Measurements from ENCODE around the gene NMNAT2. TPM values are rescaled to one million over a fixed set of nuclear protein-coding genes. Genes with fewer than 3 reads are reported as not detected.

Gene NMNAT2
- total RNA-seq, 1 experiment from 2014 or later = 11.4 TPM

DNA sequence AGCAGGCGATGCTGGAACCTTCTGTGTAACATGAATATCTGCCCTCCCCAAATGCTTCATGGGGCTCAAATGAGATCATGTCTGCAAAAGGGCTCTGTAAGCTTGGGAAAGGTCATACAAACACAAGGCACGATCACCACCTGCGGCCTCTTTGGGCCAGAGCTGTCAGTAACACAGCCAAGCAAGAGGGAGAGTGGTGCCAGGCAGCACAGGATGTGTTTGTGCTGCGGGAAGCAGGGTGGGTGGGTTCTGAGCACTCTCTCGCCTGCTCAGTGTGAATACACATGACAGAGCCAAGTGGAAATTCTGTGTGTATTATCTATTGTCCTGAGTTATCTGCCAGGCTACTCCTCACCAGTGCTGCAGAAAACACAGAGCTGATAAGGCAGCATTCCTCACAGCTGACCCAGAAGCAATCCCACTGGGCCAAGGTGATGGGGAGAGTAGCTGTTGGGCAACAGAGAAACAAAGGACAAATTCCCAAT is 130.9 kb downstream of the NMNAT2 start:
- Histone ChIP-seq H3K4ac (ENCODE audit: low read depth, low read length) (no peak overlapping the region), H3K23ac (ENCODE audit: insufficient read length, low read depth, low read length) (no peak overlapping the region), H3K79me2 (ENCODE audit: insufficient read depth, low read length) (no peaks in the 10 kb centered on the region), H2BK15ac (ENCODE audit: low read depth, low read length) (no peak overlapping the region), H4K8ac (replicated peaks; ENCODE audit: insufficient read length, low read depth, low read length) (no peak overlapping the region), H2BK120ac (ENCODE audit: low read depth, low read length, poor library complexity, severe bottlenecking) (no peak overlapping the region), H3T11ph (ENCODE audit: low read length) (no peak overlapping the region), H4K20me1 (ENCODE audit: control insufficient read depth, insufficient read depth, insufficient read length) (no peaks in the 10 kb centered on the region), H4K91ac (ENCODE audit: insufficient read length, low read depth, low read length) (no peak overlapping the region), H3K9me3 (ENCODE audit: control insufficient read depth, low read depth, low read length) (no peaks in the 10 kb centered on the region), H2BK5ac (ENCODE audit: insufficient read length, low read length) (no peak overlapping the region), H3K4me1 (ENCODE audit: insufficient read depth, low read length) (peaks cover 3% of the 10 kb centered on the region; the same call in 1 of the 2 replicates), H3K9ac (ENCODE audit: extremely low read depth, insufficient read length, low read length) (no peak overlapping the region), H2AFZ (ENCODE audit: low read length) (no peak overlapping the region), H3K27me3 (ENCODE audit: insufficient read depth, low read length) (no peaks in the 10 kb centered on the region), H2BK12ac (ENCODE audit: insufficient read length, low read depth, low read length) (no peak overlapping the region), H3K14ac (ENCODE audit: insufficient read depth, low read length) (no peak overlapping the region), H2AK5ac (ENCODE audit: insufficient read length, low read length) (no peak overlapping the region), H3K79me1 (ENCODE audit: insufficient read depth, low read depth, low read length, poor library complexity, severe bottlenecking) (no peaks in the 10 kb centered on the region), H3K18ac (ENCODE audit: insufficient read length, low read depth, low read length) (no peak overlapping the region), H4K5ac (ENCODE audit: insufficient read length, low read depth, low read length) (no peak overlapping the region), H3K4me2 (ENCODE audit: insufficient read depth, insufficient read length, low read length) (no peak overlapping the region), H2BK20ac (ENCODE audit: low read depth, low read length, poor library complexity, severe bottlenecking) (no peak overlapping the region), H3K56ac (ENCODE audit: insufficient read length, low read depth, low read length) (no peak overlapping the region), H3K23me2 (ENCODE audit: insufficient read length, low read depth, low read length, poor library complexity, severe bottlenecking) (no peaks in the 10 kb centered on the region), H3K27ac (ENCODE audit: insufficient read length, low read depth, low read length) (no peak overlapping the region)
- peaks cover 13 to 15% of the 10 kb centered on the region in 2 experiments for H3K4me1 Mint-ChIP-seq
- peaks cover 0 to 3% of the 10 kb centered on the region in 2 experiments; a peak in 2 of 5 replicates for H3K9me3 Mint-ChIP-seq
- TF ChIP-seq, protein P1, sequence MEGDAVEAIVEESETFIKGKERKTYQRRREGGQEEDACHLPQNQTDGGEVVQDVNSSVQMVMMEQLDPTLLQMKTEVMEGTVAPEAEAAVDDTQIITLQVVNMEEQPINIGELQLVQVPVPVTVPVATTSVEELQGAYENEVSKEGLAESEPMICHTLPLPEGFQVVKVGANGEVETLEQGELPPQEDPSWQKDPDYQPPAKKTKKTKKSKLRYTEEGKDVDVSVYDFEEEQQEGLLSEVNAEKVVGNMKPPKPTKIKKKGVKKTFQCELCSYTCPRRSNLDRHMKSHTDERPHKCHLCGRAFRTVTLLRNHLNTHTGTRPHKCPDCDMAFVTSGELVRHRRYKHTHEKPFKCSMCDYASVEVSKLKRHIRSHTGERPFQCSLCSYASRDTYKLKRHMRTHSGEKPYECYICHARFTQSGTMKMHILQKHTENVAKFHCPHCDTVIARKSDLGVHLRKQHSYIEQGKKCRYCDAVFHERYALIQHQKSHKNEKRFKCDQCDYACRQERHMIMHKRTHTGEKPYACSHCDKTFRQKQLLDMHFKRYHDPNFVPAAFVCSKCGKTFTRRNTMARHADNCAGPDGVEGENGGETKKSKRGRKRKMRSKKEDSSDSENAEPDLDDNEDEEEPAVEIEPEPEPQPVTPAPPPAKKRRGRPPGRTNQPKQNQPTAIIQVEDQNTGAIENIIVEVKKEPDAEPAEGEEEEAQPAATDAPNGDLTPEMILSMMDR (conservative IDR thresholded peaks at IDR 0.05) = no peak
- no CpG with 5 or more reads among the region's 5 CpGs for WGBS (ENCODE audit: extremely low coverage, insufficient read length, low lambda C conversion rate)
- no peak overlapping the region for H3K4me3 Mint-ChIP-seq
- no peak for DNase-seq
- H3K27me3 Mint-ChIP-seq (ENCODE audit: low read depth) = no peaks in the 10 kb centered on the region
- H3K27ac Mint-ChIP-seq = no peak overlapping the region; a peak in 1 of 7 replicates
- peaks cover 3 to 9% (median 4%) of the 10 kb centered on the region in 3 experiments; a peak in 5 of 7 replicates for H3K36me3 Mint-ChIP-seq (ENCODE audit: insufficient read depth in 1 of 3, low read depth in 3 of 3)
